K562 (cell line): ENCODE data around the gene NCOA3. TPM values are rescaled to one million over a fixed set of nuclear protein-coding genes. Genes with fewer than 3 reads are reported as not detected.

ENCODE experiments used
- ATAC-seq: fragments of 200-7000 bp; cut with Tn5 transposase; 3 replicates; pipeline ENCODE4 v1.9.1; 2020; ENCODE audit warnings: moderate library complexity
- BruUV-seq: library from RNA; stranded (reverse); fragments of 400-500 nt; replicated peaks from 2 replicates; lab custom pipeline; 2021; lab: Mats Ljungman, UMichigan
- CTCF ChIA-PET: fragments of 300-600 bp; formaldehyde crosslinking; extraction: SDS; loops from one replicate; lab custom pipeline; 2021; ENCODE audit warnings: low intra/inter-chr PET ratio; lab: Yijun Ruan, JAX
- POLR2A ChIA-PET: fragments of 300-600, 350-650 bp; sonication (Branson Sonifier 250); formaldehyde crosslinking; extraction: SDS; loops from one replicate; lab custom pipeline; 2021; ENCODE audit warnings: antibody characterized with exemption, inconsistent platforms; lab: Yijun Ruan, JAX
- DNase-seq, 4 experiments: peaks; one replicate each; pipeline versions ENCODE4 v3.0.0 to v3.0.0-alpha.2; 2011 to 2018; ENCODE audit warnings: low spot score in 3 of 4, mixed read lengths in 3 of 4; ENCODE audit errors: extremely low read depth in 1 of 4
- FAIRE-seq: peaks from 2 replicates; lab custom pipeline; 2011; peaks lifted over from hg19 to GRCh38; lab: Jason Lieb, UNC
- H2AFZ ChIP-seq: 2 replicates; pipeline ENCODE4 v1.6.0; 2011; ENCODE audit warnings: low read depth, low read length, control low read depth, inconsistent platforms
- H3K27ac ChIP-seq: fragments of 200-600 bp; 3 replicates; pipeline ENCODE4 v1.8.0; 2011; ENCODE audit warnings: low read depth, mild to moderate bottlenecking, control low read depth, inconsistent platforms, low read length, moderate library complexity, mixed read lengths; ENCODE audit errors: extremely low read depth
- H3K27me3 ChIP-seq, 2 experiments: fragments of 300-600 bp in 1 of 2; 2 replicates in 1 of 2; 3 replicates in 1 of 2; pipeline versions ENCODE4 v1.6.0 to v1.8.0; 2011; ENCODE audit warnings: inconsistent platforms in 2 of 2, low read length in 2 of 2, mild to moderate bottlenecking in 1 of 2, mixed read lengths in 1 of 2, moderate library complexity in 1 of 2; ENCODE audit not compliant: control insufficient read depth in 2 of 2, insufficient read depth in 2 of 2
- H3K36me3 ChIP-seq: fragments of 300-600 bp; 3 replicates; pipeline ENCODE4 v1.8.0; 2011; ENCODE audit warnings: mild to moderate bottlenecking, low read length, inconsistent platforms; ENCODE audit not compliant: control insufficient read depth, insufficient read depth
- H3K4me1 ChIP-seq, 2 experiments: fragments of 200-600 bp in 1 of 2; replicated peaks in 1 of 2; 2 replicates in 1 of 2; 3 replicates in 1 of 2; pipeline versions ENCODE4 v1.5.1 to v1.8.0; 2011; ENCODE audit warnings: inconsistent platforms in 2 of 2, low read length in 2 of 2, mild to moderate bottlenecking in 1 of 2, mixed read lengths in 1 of 2, moderate library complexity in 1 of 2; ENCODE audit not compliant: control insufficient read depth in 2 of 2, insufficient read depth in 2 of 2
- H3K4me2 ChIP-seq: 2 replicates; pipeline ENCODE4 v1.6.1; 2011; ENCODE audit warnings: low read length, control low read depth, inconsistent platforms, mixed read lengths; ENCODE audit not compliant: insufficient read depth
- H3K4me3 ChIP-seq: fragments of 200-600 bp; sonication (generic), shearing (Covaris generic); 2 replicates; pipeline ENCODE4 v1.5.1; 2016; ENCODE audit warnings: control low read depth, inconsistent platforms
- H3K79me2 ChIP-seq: fragments of 200-600 bp; 3 replicates; pipeline ENCODE4 v1.8.0; 2011; ENCODE audit warnings: low read length, inconsistent platforms; ENCODE audit not compliant: control insufficient read depth, insufficient read depth
- H3K9ac ChIP-seq, 2 experiments: 2 replicates each; pipeline versions ENCODE4 v1.6.0 to v1.6.1; 2011; ENCODE audit warnings: low read depth in 2 of 2, low read length in 2 of 2, control low read depth in 1 of 2, inconsistent platforms in 1 of 2, mild to moderate bottlenecking in 1 of 2, mixed read lengths in 1 of 2; ENCODE audit not compliant: insufficient read depth in 1 of 2
- H3K9me1 ChIP-seq: one replicate; pipeline ENCODE4 v1.6.0; 2011; ENCODE audit warnings: inconsistent platforms, mild to moderate bottlenecking, low read length, moderate library complexity; ENCODE audit not compliant: control insufficient read depth, insufficient read depth
- H3K9me3 ChIP-seq: replicated peaks from 2 replicates; pipeline ENCODE4 v1.5.1; 2011; ENCODE audit warnings: low read depth, low read length, inconsistent platforms; ENCODE audit not compliant: control insufficient read depth, insufficient read depth
- H4K20me1 ChIP-seq: replicated peaks from 2 replicates; pipeline ENCODE4 v1.6.1; 2011; ENCODE audit warnings: low read length, inconsistent platforms, mixed read lengths; ENCODE audit not compliant: control insufficient read depth, insufficient read depth
- EWSR1 ChIP-seq: fragments of 450-650 bp; IDR thresholded peaks from 2 replicates; pipeline ENCODE4 v1.6.1; 2018; ENCODE audit warnings: borderline replicate concordance, mild to moderate bottlenecking, low read depth, moderate library complexity; ENCODE audit not compliant: partially characterized antibody
- POLR2G ChIP-seq: fragments of 200-400 bp; formaldehyde crosslinking; IDR thresholded peaks from 2 replicates; pipeline ENCODE4 v1.6.1; 2017; ENCODE audit warnings: low read depth, mild to moderate bottlenecking, antibody characterized with exemption, low read length, moderate library complexity
- TRIM24 ChIP-seq, 2 experiments: fragments of 450-650 bp; IDR thresholded peaks; 2 replicates each; pipeline ENCODE4 v1.6.1; 2016
- WGBS: fragments of 100-300 bp; shearing (Covaris generic); methylation state at CpG from one replicate; pipeline ENCODE4 v1.1.6; 2016; ENCODE audit warnings: low coverage, mixed read lengths; ENCODE audit not compliant: insufficient coverage; ENCODE audit errors: missing lambda C conversion rate; 5-methylcytosine and 5-hydroxymethylcytosine counted together
- in situ Hi-C: fragments of 300-500 bp; cut with MboI; formaldehyde crosslinking; loops from 4 replicates; pipeline ENCODE4 v1.15.0; 2018; ENCODE audit warnings: inconsistent platforms, mixed read lengths
- intact Hi-C: fragments of 100-400 bp; cut with micrococcal nuclease; formaldehyde crosslinking; loops from 2 replicates; pipeline ENCODE4 v1.14.2; 2022
- polyA plus RNA-seq, 8 experiments: library from polyadenylated mRNA; depleted of rRNA in 4 of 8; stranded (reverse) in 5 of 8; unstranded in 3 of 8; fragments of >200 nt; fragmentation: Nextera tagmentation in 2 of 8; fragmentation: Illumina TruSeq in 1 of 8; extraction: Ambion mirVana in 2 of 8; extraction: Trizol in 1 of 8; gene quantifications; 2 replicates each; pipeline versions ENCODE4 v1.2.1 to v1.2.3, GENCODE V29; 2011 to 2014; ENCODE audit warnings: inconsistent platforms in 1 of 8, missing spikeins in 1 of 8
- total RNA-seq, 7 experiments: library from RNA; depleted of rRNA in 6 of 7; stranded (reverse); fragments of >200 nt in 6 of 7; fragmentation: Illumina TruSeq in 2 of 7; extraction: Trizol in 2 of 7; gene quantifications; 2 replicates each; pipeline versions ENCODE4 v1.2.1 to v1.2.3, GENCODE V29; 2011 to 2021; ENCODE audit warnings: low replicate concordance in 1 of 7
- TF ChIP-seq, protein P1 (sequence below), 3 experiments: fragments of 200-800 bp in 1 of 3; fragments of 250-450 bp in 1 of 3; fragments of 450-650 bp in 1 of 3; sonication (Bioruptor Pico) in 1 of 3; sonication (Bioruptor generic) in 1 of 3; formaldehyde crosslinking in 1 of 3; IDR thresholded peaks; 2 replicates each; pipeline versions ENCODE4 v1.6.1 to v1.8.0; 2016 to 2022; ENCODE audit warnings: mild to moderate bottlenecking in 2 of 3, missing genetic modification characterization in 2 of 3, missing compliant biosample characterization in 1 of 3, moderate library complexity in 1 of 3
- TF ChIP-seq, protein P2 (sequence below): sonication (generic); formaldehyde crosslinking; IDR thresholded peaks from 2 replicates; pipeline ENCODE4 v1.9.0; 2022; ENCODE audit warnings: mild to moderate bottlenecking, missing genetic modification reagents
- TF ChIP-seq, protein P3 (sequence below): sonication (generic); formaldehyde crosslinking; IDR thresholded peaks from 2 replicates; pipeline ENCODE4 v1.9.0; 2022; ENCODE audit warnings: mild to moderate bottlenecking, missing genetic modification reagents
- TF ChIP-seq, protein P4 (sequence below), 2 experiments: IDR thresholded peaks; 2 replicates each; pipeline ENCODE4 v1.6.1; 2011; ENCODE audit warnings: borderline replicate concordance in 1 of 2, control low read depth in 1 of 2, low read depth in 1 of 2, low read length in 1 of 2, mild to moderate bottlenecking in 1 of 2, mixed read lengths in 1 of 2, moderate library complexity in 1 of 2; ENCODE audit not compliant: insufficient read depth in 1 of 2, insufficient read length in 1 of 2, poor library complexity in 1 of 2, severe bottlenecking in 1 of 2; ENCODE audit errors: extremely low read depth in 1 of 2

The NCOA3 gene
- total and polyA plus RNA-seq, 9 of the 15 experiments (the other 6 are each of a cell fraction or from before 2014, with no cell fraction given): 3.2 to 24.3 (median 14.4) TPM

DNA sequence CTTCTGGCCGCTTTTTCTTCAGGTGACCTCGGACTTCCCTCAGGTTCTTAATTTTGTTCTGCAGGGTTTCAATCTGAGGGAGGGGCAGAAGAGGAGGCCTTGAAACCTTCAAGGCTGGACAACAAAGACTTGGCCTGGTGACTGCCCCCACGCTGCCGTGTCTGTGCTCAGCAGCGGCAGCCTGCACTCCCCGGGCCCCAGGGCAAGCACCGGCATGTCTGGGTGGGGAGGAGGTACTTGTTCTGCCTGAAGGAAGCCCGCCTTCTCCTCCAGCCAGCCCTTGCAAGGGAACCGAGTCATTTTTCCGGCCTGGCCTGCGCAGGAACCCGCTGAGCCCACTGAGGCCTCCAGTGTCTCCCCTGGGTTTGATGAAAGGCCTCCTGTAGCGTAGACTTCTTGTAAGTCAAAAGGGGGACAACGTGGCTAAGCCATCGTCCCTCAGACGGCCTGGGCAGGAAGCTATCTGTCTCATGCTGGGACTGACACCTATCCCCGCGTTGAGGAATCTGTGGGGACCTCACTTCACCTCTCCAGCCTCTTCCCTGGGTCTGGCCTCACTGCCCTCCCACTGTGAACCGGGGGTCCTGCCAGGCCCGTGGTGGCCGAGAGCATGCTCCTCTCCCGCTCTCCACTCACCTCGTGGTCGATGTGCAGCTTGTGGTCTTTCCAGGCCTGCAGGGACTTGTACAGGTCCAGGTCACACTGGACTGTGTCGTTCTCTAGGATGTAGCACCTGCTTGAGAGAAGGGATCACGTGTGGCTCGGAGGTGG is 163.7 kb downstream of the NCOA3 start:
- H3K4me3 ChIP-seq: no peak overlapping the region
- TF ChIP-seq, protein P1, sequence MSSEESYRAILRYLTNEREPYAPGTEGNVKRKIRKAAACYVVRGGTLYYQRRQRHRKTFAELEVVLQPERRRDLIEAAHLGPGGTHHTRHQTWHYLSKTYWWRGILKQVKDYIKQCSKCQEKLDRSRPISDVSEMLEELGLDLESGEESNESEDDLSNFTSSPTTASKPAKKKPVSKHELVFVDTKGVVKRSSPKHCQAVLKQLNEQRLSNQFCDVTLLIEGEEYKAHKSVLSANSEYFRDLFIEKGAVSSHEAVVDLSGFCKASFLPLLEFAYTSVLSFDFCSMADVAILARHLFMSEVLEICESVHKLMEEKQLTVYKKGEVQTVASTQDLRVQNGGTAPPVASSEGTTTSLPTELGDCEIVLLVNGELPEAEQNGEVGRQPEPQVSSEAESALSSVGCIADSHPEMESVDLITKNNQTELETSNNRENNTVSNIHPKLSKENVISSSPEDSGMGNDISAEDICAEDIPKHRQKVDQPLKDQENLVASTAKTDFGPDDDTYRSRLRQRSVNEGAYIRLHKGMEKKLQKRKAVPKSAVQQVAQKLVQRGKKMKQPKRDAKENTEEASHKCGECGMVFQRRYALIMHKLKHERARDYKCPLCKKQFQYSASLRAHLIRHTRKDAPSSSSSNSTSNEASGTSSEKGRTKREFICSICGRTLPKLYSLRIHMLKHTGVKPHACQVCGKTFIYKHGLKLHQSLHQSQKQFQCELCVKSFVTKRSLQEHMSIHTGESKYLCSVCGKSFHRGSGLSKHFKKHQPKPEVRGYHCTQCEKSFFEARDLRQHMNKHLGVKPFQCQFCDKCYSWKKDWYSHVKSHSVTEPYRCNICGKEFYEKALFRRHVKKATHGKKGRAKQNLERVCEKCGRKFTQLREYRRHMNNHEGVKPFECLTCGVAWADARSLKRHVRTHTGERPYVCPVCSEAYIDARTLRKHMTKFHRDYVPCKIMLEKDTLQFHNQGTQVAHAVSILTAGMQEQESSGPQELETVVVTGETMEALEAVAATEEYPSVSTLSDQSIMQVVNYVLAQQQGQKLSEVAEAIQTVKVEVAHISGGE (CRISPR knock-in tag; IDR thresholded peaks at IDR 0.05): peak in 1 of 3 experiments; percentile 42; a peak in 1 of 6 replicates
- no peak for TF ChIP-seq TRIM24 (IDR thresholded peaks at IDR 0.05)
- TF ChIP-seq EWSR1: no peak
- TF ChIP-seq, protein P2, sequence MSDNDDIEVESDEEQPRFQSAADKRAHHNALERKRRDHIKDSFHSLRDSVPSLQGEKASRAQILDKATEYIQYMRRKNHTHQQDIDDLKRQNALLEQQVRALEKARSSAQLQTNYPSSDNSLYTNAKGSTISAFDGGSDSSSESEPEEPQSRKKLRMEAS (CRISPR knock-in tag): peak; percentile 52
- TF ChIP-seq POLR2G: peak; percentile 36; the same call in 1 of the 2 replicates
- TF ChIP-seq, protein P3, sequence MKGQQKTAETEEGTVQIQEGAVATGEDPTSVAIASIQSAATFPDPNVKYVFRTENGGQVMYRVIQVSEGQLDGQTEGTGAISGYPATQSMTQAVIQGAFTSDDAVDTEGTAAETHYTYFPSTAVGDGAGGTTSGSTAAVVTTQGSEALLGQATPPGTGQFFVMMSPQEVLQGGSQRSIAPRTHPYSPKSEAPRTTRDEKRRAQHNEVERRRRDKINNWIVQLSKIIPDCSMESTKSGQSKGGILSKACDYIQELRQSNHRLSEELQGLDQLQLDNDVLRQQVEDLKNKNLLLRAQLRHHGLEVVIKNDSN (CRISPR knock-in tag): peak; percentile 34; the same call in 1 of the 2 replicates
- TF ChIP-seq, protein P4, sequence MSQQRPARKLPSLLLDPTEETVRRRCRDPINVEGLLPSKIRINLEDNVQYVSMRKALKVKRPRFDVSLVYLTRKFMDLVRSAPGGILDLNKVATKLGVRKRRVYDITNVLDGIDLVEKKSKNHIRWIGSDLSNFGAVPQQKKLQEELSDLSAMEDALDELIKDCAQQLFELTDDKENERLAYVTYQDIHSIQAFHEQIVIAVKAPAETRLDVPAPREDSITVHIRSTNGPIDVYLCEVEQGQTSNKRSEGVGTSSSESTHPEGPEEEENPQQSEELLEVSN (IDR thresholded peaks at IDR 0.05; ENCODE audit: borderline replicate concordance in 1 of 2, extremely low read depth in 1 of 2, insufficient read depth in 1 of 2, insufficient read length in 1 of 2, low read depth in 1 of 2, low read length in 1 of 2, poor library complexity in 1 of 2, severe bottlenecking in 1 of 2): peak in 1 of 2 experiments; percentile 61
- TF ChIP-seq, all 486 proteins: peak for 5
- intact Hi-C loops: no loop called here
- Histone ChIP-seq H3K4me1 (peaks cover 0 to 11% of the 10 kb centered on the region in 2 experiments; a peak in 2 of 5 replicates), H3K27me3 (peaks cover 54 to 58% of the 10 kb centered on the region in 2 experiments), H3K9me1 (no peaks in the 10 kb centered on the region), H2AFZ (no peak overlapping the region), H3K4me2 (no peak overlapping the region), H4K20me1 (peaks cover 24% of the 10 kb centered on the region), H3K27ac (no peak overlapping the region), H3K9ac (no peak overlapping the region; a peak in 1 of 4 replicates), H3K79me2 (no peaks in the 10 kb centered on the region), H3K36me3 (no peaks in the 10 kb centered on the region), H3K9me3 (no peaks in the 10 kb centered on the region)
- no TSS peak for BruUV-seq
- WGBS: 26% methylated on average over 24 of the region's 27 CpGs
- in situ Hi-C loops: no loop called here
- CTCF ChIA-PET: interaction anchor here (1.4 kb wide), 1 partner anchor 13 kb away, joined by 4 read pairs; no protein-coding TSS in a partner anchor
- POLR2A ChIA-PET: interaction anchor here (0.6 kb wide), 1 partner anchor 24 kb away, joined by 3 read pairs; no protein-coding TSS in a partner anchor
- FAIRE-seq (no peak), ATAC-seq (0 out of 3 replicates have a peak, but pooled peaks have one; percentile 6), DNase-seq (no peak)
